Ascending aorta (tissue), 2 donors: ENCODE results near the gene SLC26A1. TPM values are rescaled to one million over a fixed set of nuclear protein-coding genes. Genes with fewer than 3 reads are reported as not detected.

Experiments used
- DNase-seq, 2 donors: peaks; one replicate each; pipeline ENCODE4 v3.0.0-alpha.2; 2019; ENCODE audit warnings: low spot score in 2 of 2
- H3K27ac ChIP-seq, 2 donors: fragments of 200-600 bp; sonication (generic); one replicate each; pipeline ENCODE4 v1.5.1; 2016 to 2017; ENCODE audit warnings: mild to moderate bottlenecking in 1 of 2
- H3K27me3 ChIP-seq: fragments of 200-600 bp; sonication (generic); one replicate; pipeline ENCODE4 v1.5.1; 2017
- H3K36me3 ChIP-seq, 2 donors: fragments of 200-600 bp; sonication (generic); one replicate each; pipeline ENCODE4 v1.5.1; 2016
- H3K4me1 ChIP-seq, 2 donors: fragments of 200-600 bp; sonication (generic); one replicate each; pipeline ENCODE4 v1.5.1; 2016 to 2017; ENCODE audit warnings: mild to moderate bottlenecking in 1 of 2
- H3K4me3 ChIP-seq, 2 donors: fragments of 200-600 bp; sonication (generic); one replicate each; pipeline ENCODE4 v1.5.1; 2016 to 2017; ENCODE audit warnings: mild to moderate bottlenecking in 1 of 2
- H3K9me3 ChIP-seq, 2 donors: fragments of 200-600 bp; sonication (generic); one replicate each; pipeline ENCODE4 v1.5.1; 2016
- intact Hi-C: fragments of 100-400 bp; cut with DNase I; formaldehyde crosslinking; loops from one replicate; pipeline ENCODE4 v1.15.1; 2023
- total RNA-seq: library from RNA; depleted of rRNA; stranded (reverse); fragments of >200 nt; gene quantifications from one replicate; pipeline ENCODE4 v1.1.0, GENCODE V29; 2016
- TF ChIP-seq, protein P1 (sequence below), 3 experiments: fragments of 200-600 bp in 2 of 3; fragments of 450-650 bp in 1 of 3; sonication (generic) in 2 of 3; IDR thresholded peaks; one replicate each; pipeline ENCODE4 v1.5.1; 2016 to 2019; ENCODE audit warnings: antibody characterized with exemption in 3 of 3, mild to moderate bottlenecking in 1 of 3, moderate library complexity in 1 of 3

Gene SLC26A1
- total RNA-seq, 1 donor from 2014 or later, result not detected

DNA sequence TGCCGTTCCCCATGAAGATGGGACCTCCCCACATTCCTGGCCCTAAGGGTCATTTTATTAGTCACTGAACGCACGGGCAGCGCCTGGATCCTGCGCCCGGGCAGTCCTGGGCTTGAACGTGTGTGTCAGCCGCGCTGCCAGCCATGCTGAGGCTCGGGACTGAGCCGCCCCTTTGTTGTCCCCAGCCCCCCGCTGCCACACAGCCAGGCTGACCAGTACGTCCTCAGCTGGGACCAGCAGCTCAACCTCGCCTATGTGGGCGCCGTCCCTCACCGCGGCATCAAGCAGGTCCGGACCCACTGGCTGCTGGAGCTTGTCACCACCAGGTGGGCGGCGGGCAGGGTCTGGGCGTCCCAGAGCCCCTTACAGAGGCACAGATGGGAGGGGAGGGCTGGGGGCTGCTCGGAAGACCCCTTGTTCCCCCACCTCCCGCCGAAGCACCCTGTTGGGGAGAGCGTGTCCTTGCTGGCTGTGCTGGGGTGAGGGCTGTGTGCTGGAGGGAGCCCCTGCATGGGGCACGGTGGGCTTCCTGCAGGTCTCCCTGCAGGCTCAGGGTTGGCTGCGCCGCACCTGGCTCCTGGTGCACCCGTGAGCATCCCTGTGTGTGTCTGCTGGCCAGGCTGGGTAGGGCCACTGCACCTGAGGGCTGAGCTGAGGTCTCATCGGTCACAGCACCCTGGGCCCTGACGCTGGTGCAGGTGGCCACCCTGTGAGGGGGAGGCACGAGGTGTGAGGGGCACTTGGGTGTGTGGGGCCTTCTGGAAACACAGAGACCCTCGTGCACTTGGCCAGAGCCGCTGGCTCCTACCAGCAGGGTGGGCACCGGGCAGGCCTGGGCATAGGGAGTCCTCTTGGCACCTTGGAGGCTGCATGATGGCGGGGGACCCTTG lies 5.3 kb downstream of the SLC26A1 start:
- no peaks in the 10 kb centered on the region for H3K9me3 ChIP-seq
- peak in 1 of 2 donors; percentile 63 for DNase-seq
- peaks cover 4 to 14% of the 10 kb centered on the region in 2 donors for H3K4me1 ChIP-seq
- H3K36me3 ChIP-seq, result peaks cover 11 to 19% of the 10 kb centered on the region in 2 donors
- H3K27ac ChIP-seq, result no peak overlapping the region
- peak overlapping the region; percentile 71 to 76 for H3K4me3 ChIP-seq
- no peaks in the 10 kb centered on the region for H3K27me3 ChIP-seq
- intact Hi-C loops, result no loop called here
- TF ChIP-seq, protein P1, sequence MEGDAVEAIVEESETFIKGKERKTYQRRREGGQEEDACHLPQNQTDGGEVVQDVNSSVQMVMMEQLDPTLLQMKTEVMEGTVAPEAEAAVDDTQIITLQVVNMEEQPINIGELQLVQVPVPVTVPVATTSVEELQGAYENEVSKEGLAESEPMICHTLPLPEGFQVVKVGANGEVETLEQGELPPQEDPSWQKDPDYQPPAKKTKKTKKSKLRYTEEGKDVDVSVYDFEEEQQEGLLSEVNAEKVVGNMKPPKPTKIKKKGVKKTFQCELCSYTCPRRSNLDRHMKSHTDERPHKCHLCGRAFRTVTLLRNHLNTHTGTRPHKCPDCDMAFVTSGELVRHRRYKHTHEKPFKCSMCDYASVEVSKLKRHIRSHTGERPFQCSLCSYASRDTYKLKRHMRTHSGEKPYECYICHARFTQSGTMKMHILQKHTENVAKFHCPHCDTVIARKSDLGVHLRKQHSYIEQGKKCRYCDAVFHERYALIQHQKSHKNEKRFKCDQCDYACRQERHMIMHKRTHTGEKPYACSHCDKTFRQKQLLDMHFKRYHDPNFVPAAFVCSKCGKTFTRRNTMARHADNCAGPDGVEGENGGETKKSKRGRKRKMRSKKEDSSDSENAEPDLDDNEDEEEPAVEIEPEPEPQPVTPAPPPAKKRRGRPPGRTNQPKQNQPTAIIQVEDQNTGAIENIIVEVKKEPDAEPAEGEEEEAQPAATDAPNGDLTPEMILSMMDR (IDR thresholded peaks at IDR 0.05), result no peak

GRCh38 chr4:986879-987623 lies 6.2 kb downstream of the SLC26A1 start, which contains the start of gene IDUA:
IDUA (plus strand) TSS chr4:987044; CDS start chr4:987085, 41 bp downstream.
- peak within 1 kb of the TSS; percentile 71 to 76 for H3K4me3 ChIP-seq
- TF ChIP-seq, protein P1 (IDR thresholded peaks at IDR 0.05), result peak; percentile 7 to 48 (median 44)
- H3K27ac ChIP-seq, result no peak within 1 kb of the TSS
- H3K27me3 ChIP-seq, result no peaks in the 10 kb centered on the region
- intact Hi-C loops, result no loop called here
- no peaks in the 10 kb centered on the region for H3K9me3 ChIP-seq
- peak; percentile 35 to 88 for DNase-seq
- peaks cover 11 to 19% of the 10 kb centered on the region in 2 donors for H3K36me3 ChIP-seq
- H3K4me1 ChIP-seq, result peaks cover 4 to 14% of the 10 kb centered on the region in 2 donors

DNA sequence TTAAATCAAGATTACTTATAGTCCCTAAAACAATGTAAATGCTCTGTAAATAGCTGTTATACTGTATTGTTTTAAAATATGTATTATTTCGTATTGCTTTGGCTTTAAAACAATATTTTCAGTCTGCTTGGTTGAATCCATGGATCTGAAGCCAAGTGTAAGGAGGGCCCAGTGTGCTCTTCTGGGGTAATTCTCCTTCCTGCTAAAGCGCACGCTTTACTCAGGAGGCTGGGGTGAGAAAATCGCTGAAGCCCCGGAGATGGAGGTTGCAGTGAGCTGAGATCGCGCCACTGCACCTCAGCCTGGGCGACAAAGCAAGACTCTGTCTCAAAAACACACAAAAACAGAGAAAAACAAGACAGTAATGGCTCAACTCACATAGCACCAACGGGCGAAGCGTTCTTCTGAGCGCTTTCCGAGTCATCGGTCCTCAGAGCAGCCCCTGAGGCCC lies 6.8 kb downstream of the SLC26A1 start:
- Histone ChIP-seq H3K4me3 (peak overlapping the region; percentile 71 to 76), H3K27ac (no peak overlapping the region), H3K4me1 (peaks cover 4 to 14% of the 10 kb centered on the region in 2 donors), H3K9me3 (no peaks in the 10 kb centered on the region), H3K27me3 (no peaks in the 10 kb centered on the region), H3K36me3 (peaks cover 8 to 19% of the 10 kb centered on the region in 2 donors)
- no peak for DNase-seq
- intact Hi-C loops, result no loop called here
- TF ChIP-seq, protein P1 (IDR thresholded peaks at IDR 0.05), result no peak

DNA sequence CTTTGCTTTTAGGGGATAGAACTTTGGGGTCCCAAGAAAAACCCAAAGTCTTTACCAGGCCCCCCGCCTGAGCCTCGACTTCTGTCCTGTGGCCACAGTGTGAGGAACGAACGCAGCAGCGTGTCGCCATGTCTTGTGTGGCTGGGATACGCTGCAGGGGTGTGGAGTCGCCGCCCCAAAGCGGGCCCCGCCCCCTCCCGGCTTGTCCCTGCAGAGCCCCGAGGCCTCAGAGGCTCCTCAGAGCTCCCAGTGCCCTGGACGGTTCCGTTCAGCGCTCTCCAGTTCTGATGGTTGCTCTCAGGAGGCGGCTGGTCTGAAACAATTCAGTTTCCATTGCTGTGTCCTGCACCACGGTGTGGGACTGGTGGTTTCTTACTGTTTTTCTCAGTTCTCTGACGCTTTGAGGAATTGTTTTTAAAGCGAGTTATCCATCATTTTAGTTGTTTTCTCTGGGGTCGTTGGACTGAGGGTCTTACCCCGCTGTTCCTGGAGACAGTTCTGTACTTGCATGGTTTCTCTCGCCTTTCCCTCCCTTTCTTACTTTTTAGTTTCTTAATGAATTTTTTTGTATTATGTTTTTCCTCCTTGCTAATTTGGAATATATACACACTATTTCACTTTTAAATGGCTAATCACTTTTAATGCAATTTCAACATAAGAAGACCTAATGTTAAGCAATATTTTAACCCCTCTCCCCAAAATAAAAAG lies 7.9 kb downstream of the SLC26A1 start:
- intact Hi-C loops, result no loop called here
- peaks cover 5 to 9% of the 10 kb centered on the region in 2 donors for H3K36me3 ChIP-seq
- no peak overlapping the region for H3K27ac ChIP-seq
- H3K27me3 ChIP-seq, result no peaks in the 10 kb centered on the region
- H3K4me1 ChIP-seq, result peaks cover 4 to 14% of the 10 kb centered on the region in 2 donors
- peak overlapping the region in 1 of 2 donors; percentile 20 for H3K4me3 ChIP-seq
- TF ChIP-seq, protein P1 (IDR thresholded peaks at IDR 0.05), result no peak
- DNase-seq, result no peak
- H3K9me3 ChIP-seq, result no peaks in the 10 kb centered on the region
